ENCODE data around the gene ABCC9.
"Not testable (repeated sequence)": the region's sequence is repeated elsewhere in the genome, so short reads cannot be mapped to it uniquely, and the experiment has no call there.

ABCC9 gene

GRCh38 chr12:21815306-21816062 is 125.7 kb downstream of the ABCC9 start:
- DNase-seq (ENCODE audit: low read depth in 2 of 2), result no peak

GRCh38 chr12:21814814-21815213 is 126.4 kb downstream of the ABCC9 start:
- no peak for DNase-seq (ENCODE audit: low read depth in 2 of 2)

DNA sequence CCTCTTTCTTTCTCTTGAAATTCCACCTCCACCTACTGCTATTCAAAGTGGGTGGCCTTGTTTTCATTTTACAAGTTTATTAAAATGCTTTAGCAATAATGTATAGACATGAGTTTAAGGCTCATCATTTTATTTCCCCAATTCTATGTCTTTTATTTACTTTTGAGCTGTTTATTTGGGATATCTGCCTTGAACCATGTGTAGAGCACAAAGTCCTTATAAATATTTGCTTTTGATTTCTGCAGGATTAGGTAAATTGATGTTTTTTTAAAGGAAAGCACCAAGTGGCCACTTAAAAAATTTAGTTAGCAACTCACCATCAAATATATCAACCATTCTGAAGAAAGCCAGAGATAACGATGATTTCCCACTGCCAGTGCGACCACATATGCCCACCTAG is 126.9 kb downstream of the ABCC9 start:
- DNase-seq (ENCODE audit: low read depth in 2 of 2), result no peak

- no peak for DNase-seq (ENCODE audit: low read depth in 2 of 2)
These were observed 127.5 kb downstream of the ABCC9 start for GRCh38 chr12:21813751-21814150.

GRCh38 chr12:21813125-21813524 is 128.1 kb downstream of the ABCC9 start:
- DNase-seq (ENCODE audit: low read depth in 2 of 2), result no peak

DNA sequence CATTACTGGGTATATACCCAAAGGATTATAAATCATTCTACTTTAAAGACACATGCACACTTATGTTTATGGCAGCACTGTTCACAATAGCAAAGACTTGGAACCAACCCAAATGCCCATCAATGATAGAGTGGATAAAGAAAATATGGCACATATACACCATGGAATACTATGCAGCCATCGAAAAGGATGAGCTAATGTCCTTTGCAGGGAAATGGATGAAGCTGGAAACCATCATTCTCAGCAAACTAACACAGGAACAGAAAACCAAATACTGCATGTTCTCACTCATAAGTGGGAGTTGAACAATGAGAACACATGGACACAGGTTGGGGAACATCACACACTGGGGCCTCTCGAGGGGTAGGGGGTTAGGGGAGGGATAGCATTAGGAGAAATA is 128.9 kb downstream of the ABCC9 start:
- not testable (repeated sequence) for DNase-seq (ENCODE audit: low read depth in 2 of 2)

- DNase-seq (ENCODE audit: low read depth in 2 of 2), result no peak
These were observed 132.1 kb downstream of the ABCC9 start for GRCh38 chr12:21809100-21809499.

GRCh38 chr12:21806255-21806654 is 135.0 kb downstream of the ABCC9 start:
- no peak for DNase-seq (ENCODE audit: low read depth in 2 of 2)

DNA sequence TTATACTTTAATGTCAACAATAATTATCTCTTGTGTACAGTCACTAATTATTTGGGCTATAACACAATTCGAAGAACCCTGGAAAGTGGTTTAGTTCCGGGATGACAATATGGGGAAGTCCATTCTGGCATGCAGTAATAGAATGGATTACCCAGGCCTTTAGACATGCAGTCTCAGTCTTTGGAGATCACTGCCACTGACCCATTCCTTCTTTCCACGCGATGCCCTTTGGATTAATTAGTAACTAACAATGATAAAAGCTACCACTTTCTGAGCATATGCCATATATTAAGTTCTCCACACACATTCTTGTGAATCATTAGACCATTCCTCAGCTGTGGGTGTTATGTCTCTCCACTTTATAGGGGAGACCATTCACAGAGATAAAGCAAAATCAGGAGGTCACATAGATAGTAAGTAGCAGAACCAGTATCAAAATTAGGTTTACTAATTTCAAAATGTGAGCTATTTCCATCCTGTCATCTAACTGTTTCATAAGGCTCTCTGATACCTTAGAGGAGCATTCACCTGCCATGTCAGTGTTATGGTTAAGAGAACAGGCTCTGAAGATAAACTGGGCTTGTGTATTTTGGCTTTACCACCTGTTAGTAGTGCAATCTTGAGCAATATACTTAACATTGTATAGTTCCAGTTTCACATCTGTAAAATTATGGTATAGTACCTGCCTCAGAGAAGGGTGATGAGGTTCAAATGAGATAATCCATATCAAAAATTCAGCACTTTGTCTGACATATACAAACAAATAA is 139.5 kb downstream of the ABCC9 start:
- DNase-seq (ENCODE audit: low read depth in 2 of 2), result no peak

- no peak for DNase-seq (ENCODE audit: low read depth in 2 of 2)
These were observed 141.2 kb downstream of the ABCC9 start for GRCh38 chr12:21800011-21800410.

DNA sequence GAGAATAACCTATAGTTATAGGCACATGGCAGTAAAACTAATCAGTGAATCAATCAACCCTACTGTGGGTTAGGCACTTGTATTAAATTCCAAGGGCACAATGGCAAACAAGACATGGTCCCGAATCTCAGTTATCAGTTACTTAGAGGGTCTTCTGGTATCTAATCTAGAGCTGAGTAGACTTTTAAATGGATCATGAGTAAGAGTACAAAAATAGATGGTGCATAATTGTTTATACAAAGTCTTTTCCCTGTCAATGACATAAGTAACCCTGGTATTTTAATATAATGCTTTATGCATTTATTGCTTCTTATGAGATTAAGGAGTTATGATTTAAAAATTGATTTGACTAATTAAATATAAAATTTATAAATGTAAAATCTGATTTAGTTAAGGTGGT is 143.7 kb downstream of the ABCC9 start:
- no peak for DNase-seq (ENCODE audit: low read depth in 2 of 2)

DNA sequence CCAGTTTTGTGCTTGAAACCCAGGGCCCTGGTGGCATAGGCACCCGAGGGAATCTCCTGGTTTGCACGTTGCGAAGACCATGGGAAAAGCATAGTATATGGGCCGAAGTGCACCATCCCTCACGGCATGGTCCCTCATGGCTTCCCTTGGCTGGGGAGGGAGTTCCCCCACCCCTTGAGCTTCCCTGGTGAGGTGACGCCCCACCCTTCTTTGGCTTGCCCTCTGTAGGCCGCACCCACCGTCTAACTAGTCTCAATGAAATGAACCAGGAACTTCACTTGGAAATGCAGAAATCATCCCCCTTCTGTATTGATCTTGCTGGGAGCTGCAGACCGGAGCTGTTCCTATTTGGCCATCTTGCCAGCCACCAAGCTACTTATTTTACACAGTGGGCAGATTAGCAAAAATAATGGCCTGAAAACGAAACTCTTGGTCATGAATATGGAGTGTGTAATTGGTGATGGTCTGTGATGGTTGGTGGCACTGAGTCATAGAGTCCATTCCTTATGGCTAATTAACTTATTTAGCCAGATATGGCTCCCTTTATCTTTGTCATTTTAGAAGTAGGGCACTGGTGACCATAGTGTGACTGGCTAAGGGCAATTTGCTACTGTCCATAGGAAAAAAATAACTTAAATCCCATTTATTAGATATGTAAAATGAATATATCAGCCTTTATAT is 145.4 kb downstream of the ABCC9 start:
- DNase-seq (ENCODE audit: low read depth in 2 of 2), result no peak

DNA sequence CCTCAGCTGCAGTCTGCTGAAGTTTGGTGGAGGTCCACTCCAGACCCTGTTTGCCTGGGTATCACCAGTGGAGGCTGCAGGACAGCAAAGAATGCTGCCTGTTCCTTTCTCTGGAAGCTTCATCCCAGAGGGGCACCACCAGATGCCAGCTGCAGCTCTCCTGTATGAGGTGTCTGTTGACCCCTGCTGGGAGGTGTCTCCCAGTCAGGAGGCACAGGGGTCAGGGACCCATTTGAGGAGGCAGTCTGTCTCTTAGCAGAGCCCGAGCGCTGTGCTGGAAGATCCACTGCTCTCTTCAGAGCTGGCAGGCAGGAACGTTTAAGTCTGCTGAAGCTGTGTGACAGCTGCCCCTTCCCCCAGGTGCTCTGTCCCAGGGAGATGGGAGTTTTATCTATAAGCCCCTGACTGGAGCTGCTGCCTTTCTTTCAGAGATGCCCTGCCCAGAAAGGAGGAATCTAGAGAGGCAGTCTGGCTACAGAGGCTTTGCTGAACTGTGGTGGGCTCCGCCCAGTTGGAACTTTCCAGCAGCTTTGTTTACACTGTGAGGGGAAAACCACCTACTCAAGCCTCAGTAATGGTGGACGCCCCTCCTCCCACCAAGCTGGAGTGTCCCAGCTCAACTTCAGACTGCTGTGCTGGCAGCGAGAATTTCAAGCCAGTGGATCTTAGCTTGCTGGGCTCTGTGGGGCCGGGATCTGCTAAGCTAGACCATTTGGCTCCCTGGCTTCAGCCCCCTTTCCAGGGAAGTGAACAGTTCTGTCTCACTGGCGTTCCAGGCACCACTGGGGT is 146.2 kb downstream of the ABCC9 start:
- DNase-seq (ENCODE audit: low read depth in 2 of 2), result not testable (repeated sequence)

DNA sequence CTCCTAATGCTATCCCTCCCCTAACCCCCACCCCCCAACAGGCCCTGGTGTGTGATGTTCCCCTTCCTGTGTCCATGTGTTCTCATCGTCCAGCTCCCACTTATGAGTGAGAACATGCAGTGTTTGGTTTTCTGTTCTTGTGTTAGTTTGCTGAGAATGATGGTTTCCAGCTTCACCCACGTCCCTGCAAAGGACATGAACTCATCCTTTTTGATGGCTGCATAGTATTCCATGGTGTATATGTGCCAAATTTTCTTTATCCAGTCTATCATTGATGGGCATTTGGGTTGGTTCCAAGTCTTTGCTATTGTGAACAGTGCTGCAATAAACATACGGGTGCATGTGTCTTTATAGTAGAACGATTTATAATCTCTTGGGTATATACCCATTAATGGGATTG is 151.5 kb downstream of the ABCC9 start:
- DNase-seq (ENCODE audit: low read depth in 2 of 2), result not testable (repeated sequence)

DNA sequence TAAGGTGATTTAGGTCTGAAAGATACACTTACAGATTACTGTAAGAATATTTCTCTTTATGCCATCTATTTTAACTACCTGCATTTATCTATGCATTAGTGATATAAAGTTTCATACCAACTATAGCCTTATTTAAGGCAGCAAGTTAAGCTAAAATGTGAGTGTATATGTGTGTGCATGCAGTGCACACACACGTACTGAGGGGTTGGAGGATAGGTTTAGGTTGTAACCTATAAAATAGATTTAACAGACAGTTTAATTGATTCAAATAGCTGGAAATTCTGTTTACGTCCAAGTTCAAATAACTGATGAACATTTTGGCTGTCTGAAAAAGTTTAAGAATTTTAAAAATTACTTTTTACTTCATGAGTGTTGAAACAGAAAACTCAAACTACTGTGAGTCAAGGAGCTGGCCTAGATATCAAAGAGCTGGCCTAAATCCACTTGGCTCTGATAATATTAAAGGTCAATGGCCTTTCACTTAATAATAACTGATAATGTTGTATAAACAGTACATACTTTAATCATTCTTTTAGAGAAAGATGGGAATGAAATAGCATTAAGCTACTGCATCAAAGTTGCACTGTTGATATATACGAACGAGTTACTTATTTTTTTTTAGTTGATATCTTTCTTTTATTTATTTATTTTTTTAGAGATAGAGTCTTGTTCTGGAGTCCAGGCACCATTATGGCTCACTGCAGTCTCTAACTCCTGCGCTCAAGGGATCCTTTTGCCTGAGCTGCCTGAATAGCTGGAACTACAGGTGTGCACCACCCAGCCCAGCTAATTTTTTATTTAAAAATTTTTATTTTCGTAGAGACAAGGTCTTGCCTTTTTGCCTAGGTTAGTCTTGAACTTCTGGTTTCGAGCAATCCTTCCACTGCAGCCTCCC is 152.9 kb downstream of the ABCC9 start:
- DNase-seq (ENCODE audit: low read depth in 2 of 2), result no peak

GRCh38 chr12:21786041-21786531 is 155.1 kb downstream of the ABCC9 start:
- no peak for DNase-seq (ENCODE audit: low read depth in 2 of 2)

DNA sequence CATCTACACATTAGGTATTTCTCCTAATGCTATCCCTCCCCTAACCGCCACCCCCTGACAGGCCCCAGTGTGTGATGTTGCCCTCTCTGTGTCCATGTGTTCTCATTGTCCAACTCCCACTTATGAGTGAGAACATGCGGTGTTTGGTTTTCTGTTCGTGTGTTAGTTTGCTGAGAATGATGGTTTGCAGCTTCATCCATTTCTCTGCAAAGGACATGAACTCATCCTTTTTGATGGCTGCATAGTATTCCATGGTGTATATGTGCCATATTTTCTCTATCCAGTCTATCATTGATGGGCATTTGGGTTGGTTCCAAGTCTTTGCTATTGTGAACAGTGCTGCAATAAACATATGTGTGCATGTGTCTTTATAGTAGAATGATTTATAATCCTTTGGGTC is 158.5 kb downstream of the ABCC9 start:
- DNase-seq (ENCODE audit: low read depth in 2 of 2), result not testable (repeated sequence)

DNA sequence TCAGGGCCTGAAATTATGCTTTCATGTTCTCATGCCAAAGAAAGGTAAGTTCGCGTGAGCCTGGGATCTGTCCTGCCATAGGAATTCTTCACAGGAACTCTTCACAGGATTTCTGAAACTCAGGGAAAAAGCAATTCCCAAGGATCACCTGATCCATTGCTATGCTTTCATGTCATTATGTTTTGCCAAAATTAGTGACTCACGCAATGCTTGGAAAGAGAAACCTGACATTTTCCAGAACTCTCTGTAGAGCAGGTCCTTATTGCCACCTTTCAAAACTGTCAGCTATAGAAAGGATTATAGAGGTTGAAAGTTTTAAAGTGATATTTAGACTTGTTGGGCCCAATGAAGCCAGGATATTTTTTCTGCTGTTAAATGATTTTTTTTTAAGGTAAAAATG is 160.4 kb downstream of the ABCC9 start:
- no peak for DNase-seq (ENCODE audit: low read depth in 2 of 2)

DNA sequence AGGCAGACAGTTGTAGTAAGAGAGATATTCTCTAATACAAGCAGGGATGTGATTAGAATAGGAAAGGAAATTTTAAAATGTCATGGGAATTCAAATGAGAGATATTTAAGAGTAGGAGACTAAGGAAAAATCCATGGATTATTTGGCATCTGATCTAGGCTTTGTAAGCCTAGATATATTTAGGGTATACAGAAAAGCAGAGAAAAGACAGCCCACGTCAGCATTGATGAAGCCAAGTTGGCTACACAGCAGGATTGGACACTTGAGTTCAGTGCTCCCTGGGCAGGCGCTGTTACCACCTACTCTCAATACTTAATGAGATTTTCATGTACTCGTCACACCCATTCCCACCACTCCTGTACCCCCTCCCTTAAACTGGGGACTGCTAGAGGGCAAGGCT is 165.1 kb downstream of the ABCC9 start:
- DNase-seq (ENCODE audit: low read depth in 2 of 2), result no peak

DNA sequence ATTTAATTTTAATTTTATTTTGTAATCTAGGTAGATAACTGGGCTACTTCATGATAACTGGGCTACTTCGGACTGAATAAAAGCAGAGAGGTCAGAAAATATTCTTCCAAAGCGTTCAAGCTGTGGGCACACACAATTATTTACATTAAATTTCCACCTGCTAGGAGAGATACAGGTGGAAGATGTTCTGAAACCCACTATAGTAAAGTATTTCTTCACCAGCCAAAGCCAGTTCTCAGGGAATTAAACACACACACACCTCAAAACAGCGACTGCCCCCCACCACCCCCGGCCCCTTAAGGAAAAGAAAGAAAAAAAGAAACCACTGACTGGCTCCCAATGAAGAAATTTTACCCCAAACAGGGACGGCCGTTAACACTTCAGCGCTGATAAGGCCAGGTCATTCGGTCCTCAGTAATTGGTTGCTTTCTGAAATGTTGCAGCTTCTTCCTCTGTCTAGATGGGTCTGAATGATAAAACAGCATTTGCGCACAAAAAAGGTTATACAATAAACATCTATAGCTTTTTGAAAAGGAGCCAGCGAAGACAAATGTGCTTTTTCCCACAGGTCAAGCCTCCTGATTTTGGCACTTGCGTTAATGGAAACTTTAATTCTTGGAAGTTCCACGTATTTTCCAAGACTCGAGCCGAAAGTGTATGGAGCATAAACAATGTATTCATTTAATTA is 165.9 kb downstream of the ABCC9 start:
- no peak for DNase-seq (ENCODE audit: low read depth in 2 of 2)

Data from stimulated activated CD4-positive, alpha-beta T cell treated with anti-CD3 and anti-CD28 coated beads, Interleukin-4, amount 100 ng/mL, for 48 hours (primary cell).